Muscle layer of duodenum (tissue), 2 donors: Measurements from ENCODE around the gene ZNF423.

Experiments used
- H3K27ac ChIP-seq: one replicate; pipeline ENCODE4 v1.7.0; 2013; ENCODE audit warnings: mild to moderate bottlenecking, low read length
- H3K27me3 ChIP-seq: one replicate; pipeline ENCODE4 v1.7.0; 2013; ENCODE audit warnings: low read depth, mild to moderate bottlenecking, control low read depth, low read length
- H3K36me3 ChIP-seq, 2 donors: one replicate each; pipeline ENCODE4 v1.7.0; 2013; ENCODE audit warnings: low read length in 2 of 2, control low read depth in 1 of 2, mild to moderate bottlenecking in 1 of 2; ENCODE audit not compliant: insufficient read depth in 2 of 2, control insufficient read depth in 1 of 2
- H3K4me1 ChIP-seq, 2 donors: one replicate each; pipeline ENCODE4 v1.7.0; 2013; ENCODE audit warnings: low read length in 2 of 2, mild to moderate bottlenecking in 2 of 2, control low read depth in 1 of 2, moderate library complexity in 1 of 2; ENCODE audit not compliant: insufficient read depth in 2 of 2, control insufficient read depth in 1 of 2
- H3K4me3 ChIP-seq, 2 donors: one replicate each; pipeline ENCODE4 v1.7.0; 2013; ENCODE audit warnings: low read length in 2 of 2, low read depth in 1 of 2, mild to moderate bottlenecking in 1 of 2
- H3K9me3 ChIP-seq, 2 donors: one replicate each; pipeline ENCODE4 v1.7.0; 2013; ENCODE audit warnings: low read length in 2 of 2, control low read depth in 1 of 2, mild to moderate bottlenecking in 1 of 2; ENCODE audit not compliant: control insufficient read depth in 1 of 2
- donor health status: healthy.

Gene ZNF423

GRCh38 chr16:49757559-49758069 is 98.3 kb downstream of the ZNF423 start:
- Histone ChIP-seq H3K36me3 (no peaks in the 10 kb centered on the region), H3K27me3 (no peaks in the 10 kb centered on the region), H3K9me3 (no peaks in the 10 kb centered on the region)

GRCh38 chr16:49756775-49757558 is 98.9 kb downstream of the ZNF423 start:
- Histone ChIP-seq H3K4me3 (no peak overlapping the region), H3K27me3 (no peaks in the 10 kb centered on the region), H3K36me3 (no peaks in the 10 kb centered on the region), H3K4me1 (peaks cover 0 to 20% of the 10 kb centered on the region in 2 donors), H3K9me3 (no peaks in the 10 kb centered on the region), H3K27ac (no peak overlapping the region)

More at GRCh38 chr16:49757559-49758069, 98.3 kb downstream of the ZNF423 start:
- H3K4me3 ChIP-seq, result no peak overlapping the region
- peaks cover 0 to 20% of the 10 kb centered on the region in 2 donors for H3K4me1 ChIP-seq
- no peak overlapping the region for H3K27ac ChIP-seq

GRCh38 chr16:49755716-49756505 is 100.0 kb downstream of the ZNF423 start:
- Histone ChIP-seq H3K36me3 (no peaks in the 10 kb centered on the region), H3K9me3 (no peaks in the 10 kb centered on the region), H3K4me1 (peaks cover 0 to 23% of the 10 kb centered on the region in 2 donors), H3K27me3 (no peaks in the 10 kb centered on the region), H3K4me3 (peak overlapping the region in 1 of 2 donors; percentile 60), H3K27ac (no peak overlapping the region)

DNA sequence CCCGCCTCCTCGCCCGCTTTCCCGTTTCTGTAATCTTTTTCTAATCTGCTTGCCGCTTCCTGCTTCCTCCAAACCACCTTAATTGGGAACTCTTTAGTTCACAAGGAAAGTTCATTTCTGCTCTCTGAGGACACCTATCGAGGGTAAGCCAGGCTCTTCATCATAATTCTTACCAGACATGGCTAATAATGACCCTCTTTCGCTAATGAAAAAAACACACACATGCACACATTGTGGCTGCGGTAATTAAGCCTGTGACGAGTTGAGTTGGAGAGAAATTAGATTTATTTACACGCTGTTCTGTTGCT is 100.6 kb downstream of the ZNF423 start:
- H3K9me3 ChIP-seq, result no peaks in the 10 kb centered on the region
- peaks cover 0 to 29% of the 10 kb centered on the region in 2 donors for H3K4me1 ChIP-seq
- H3K4me3 ChIP-seq, result peak overlapping the region; percentile 60 to 66
- H3K36me3 ChIP-seq, result no peaks in the 10 kb centered on the region
- H3K27ac ChIP-seq, result peak overlapping the region; percentile 47
- H3K27me3 ChIP-seq, result no peaks in the 10 kb centered on the region

GRCh38 chr16:49754495-49755312 is 101.2 kb downstream of the ZNF423 start:
- Histone ChIP-seq H3K27ac (peak overlapping the region; percentile 47), H3K4me3 (peak overlapping the region; percentile 60 to 66), H3K27me3 (no peaks in the 10 kb centered on the region), H3K36me3 (no peaks in the 10 kb centered on the region), H3K9me3 (no peaks in the 10 kb centered on the region), H3K4me1 (peaks cover 0 to 33% of the 10 kb centered on the region in 2 donors)

- no peaks in the 10 kb centered on the region for H3K36me3 ChIP-seq
- no peak overlapping the region for H3K4me3 ChIP-seq
- H3K27ac ChIP-seq, result no peak overlapping the region
- no peaks in the 10 kb centered on the region for H3K27me3 ChIP-seq
- H3K4me1 ChIP-seq, result peaks cover 0 to 43% of the 10 kb centered on the region in 2 donors
- H3K9me3 ChIP-seq, result no peaks in the 10 kb centered on the region
Observed at GRCh38 chr16:49750341-49751000, 105.4 kb downstream of the ZNF423 start.

GRCh38 chr16:49749816-49750215 is 106.1 kb downstream of the ZNF423 start:
- H3K4me1 ChIP-seq, result peaks cover 0 to 36% of the 10 kb centered on the region in 2 donors
- no peak overlapping the region for H3K27ac ChIP-seq
- no peaks in the 10 kb centered on the region for H3K27me3 ChIP-seq
- no peaks in the 10 kb centered on the region for H3K9me3 ChIP-seq
- H3K36me3 ChIP-seq, result no peaks in the 10 kb centered on the region
- H3K4me3 ChIP-seq, result no peak overlapping the region

GRCh38 chr16:49748322-49748721 is 107.6 kb downstream of the ZNF423 start:
- Histone ChIP-seq H3K4me3 (no peak overlapping the region), H3K36me3 (no peaks in the 10 kb centered on the region), H3K9me3 (no peaks in the 10 kb centered on the region), H3K27ac (no peak overlapping the region), H3K27me3 (no peaks in the 10 kb centered on the region), H3K4me1 (peaks cover 0 to 28% of the 10 kb centered on the region in 2 donors)

DNA sequence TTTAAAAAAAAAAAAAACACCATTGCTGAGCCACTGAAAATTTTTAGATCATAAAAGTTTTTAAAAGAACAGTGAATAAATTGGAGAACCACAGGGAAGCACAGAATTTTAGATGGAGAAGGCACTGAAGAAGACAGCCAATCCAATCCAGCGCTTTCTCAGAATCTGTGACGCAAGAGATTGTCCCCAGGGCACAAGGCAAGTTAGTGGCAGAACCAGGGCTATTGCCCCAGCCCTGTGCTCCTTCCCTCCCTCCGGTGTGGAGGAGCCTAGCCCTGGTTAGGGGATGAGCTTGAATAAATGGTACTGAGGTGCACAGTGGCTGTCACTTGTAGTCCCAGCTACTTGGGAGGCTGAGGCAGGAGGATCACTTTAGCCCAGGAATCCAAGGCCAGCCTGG is 108.3 kb downstream of the ZNF423 start:
- Histone ChIP-seq H3K27ac (no peak overlapping the region), H3K36me3 (no peaks in the 10 kb centered on the region), H3K9me3 (no peaks in the 10 kb centered on the region), H3K4me3 (no peak overlapping the region), H3K4me1 (peaks cover 0 to 28% of the 10 kb centered on the region in 2 donors), H3K27me3 (no peaks in the 10 kb centered on the region)

DNA sequence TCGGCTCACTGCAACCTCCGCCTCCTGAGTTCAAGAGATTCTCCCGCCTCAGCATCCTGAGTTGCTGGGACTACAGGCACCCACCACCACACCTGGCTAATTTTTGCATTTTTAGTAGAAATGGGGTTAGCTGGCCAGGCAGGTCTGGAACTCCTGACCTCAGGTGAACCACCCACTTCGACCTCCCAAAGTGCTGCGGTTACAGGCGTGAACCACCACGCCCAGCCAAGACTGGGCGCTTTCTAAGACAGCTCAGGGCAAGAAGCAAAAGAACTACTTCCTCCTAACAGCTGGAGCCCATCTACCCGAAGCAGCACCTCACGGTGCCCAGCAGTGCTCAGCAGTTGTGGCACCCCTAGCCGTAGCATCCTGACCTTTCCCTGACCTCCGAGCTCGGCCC is 109.4 kb downstream of the ZNF423 start:
- no peaks in the 10 kb centered on the region for H3K9me3 ChIP-seq
- H3K36me3 ChIP-seq, result no peaks in the 10 kb centered on the region
- peaks cover 0 to 28% of the 10 kb centered on the region in 2 donors for H3K4me1 ChIP-seq
- H3K27ac ChIP-seq, result no peak overlapping the region
- no peaks in the 10 kb centered on the region for H3K27me3 ChIP-seq
- no peak overlapping the region for H3K4me3 ChIP-seq
